K562 (cell line): ENCODE results near the gene CCDC34. TPM values are rescaled to one million over a fixed set of nuclear protein-coding genes. Genes with fewer than 3 reads are reported as not detected.

Experiments
- ATAC-seq: fragments of 200-7000 bp; cut with Tn5 transposase; 3 replicates; pipeline ENCODE4 v1.9.1; 2020; ENCODE audit warnings: moderate library complexity
- BruUV-seq: library from RNA; stranded (reverse); fragments of 400-500 nt; replicated peaks from 2 replicates; lab custom pipeline; 2021; lab: Mats Ljungman, UMichigan
- CTCF ChIA-PET: fragments of 300-600 bp; formaldehyde crosslinking; extraction: SDS; loops from one replicate; lab custom pipeline; 2021; ENCODE audit warnings: low intra/inter-chr PET ratio; lab: Yijun Ruan, JAX
- POLR2A ChIA-PET: fragments of 300-600, 350-650 bp; sonication (Branson Sonifier 250); formaldehyde crosslinking; extraction: SDS; loops from one replicate; lab custom pipeline; 2021; ENCODE audit warnings: antibody characterized with exemption, inconsistent platforms; lab: Yijun Ruan, JAX
- DNase-seq, 4 experiments: peaks; one replicate each; pipeline versions ENCODE4 v3.0.0 to v3.0.0-alpha.2; 2011 to 2018; ENCODE audit warnings: low spot score in 3 of 4, mixed read lengths in 3 of 4; ENCODE audit errors: extremely low read depth in 1 of 4
- FAIRE-seq: peaks from 2 replicates; lab custom pipeline; 2011; peaks lifted over from hg19 to GRCh38; lab: Jason Lieb, UNC
- H2AFZ ChIP-seq: 2 replicates; pipeline ENCODE4 v1.6.0; 2011; ENCODE audit warnings: low read depth, low read length, control low read depth, inconsistent platforms
- H3K27ac ChIP-seq: fragments of 200-600 bp; 3 replicates; pipeline ENCODE4 v1.8.0; 2011; ENCODE audit warnings: low read depth, mild to moderate bottlenecking, control low read depth, inconsistent platforms, low read length, moderate library complexity, mixed read lengths; ENCODE audit errors: extremely low read depth
- H3K27me3 ChIP-seq, 2 experiments: fragments of 300-600 bp in 1 of 2; 2 replicates in 1 of 2; 3 replicates in 1 of 2; pipeline versions ENCODE4 v1.6.0 to v1.8.0; 2011; ENCODE audit warnings: inconsistent platforms in 2 of 2, low read length in 2 of 2, mild to moderate bottlenecking in 1 of 2, mixed read lengths in 1 of 2, moderate library complexity in 1 of 2; ENCODE audit not compliant: control insufficient read depth in 2 of 2, insufficient read depth in 2 of 2
- H3K36me3 ChIP-seq: fragments of 300-600 bp; 3 replicates; pipeline ENCODE4 v1.8.0; 2011; ENCODE audit warnings: mild to moderate bottlenecking, low read length, inconsistent platforms; ENCODE audit not compliant: control insufficient read depth, insufficient read depth
- H3K4me1 ChIP-seq, 2 experiments: fragments of 200-600 bp in 1 of 2; replicated peaks in 1 of 2; 2 replicates in 1 of 2; 3 replicates in 1 of 2; pipeline versions ENCODE4 v1.5.1 to v1.8.0; 2011; ENCODE audit warnings: inconsistent platforms in 2 of 2, low read length in 2 of 2, mild to moderate bottlenecking in 1 of 2, mixed read lengths in 1 of 2, moderate library complexity in 1 of 2; ENCODE audit not compliant: control insufficient read depth in 2 of 2, insufficient read depth in 2 of 2
- H3K4me2 ChIP-seq: 2 replicates; pipeline ENCODE4 v1.6.1; 2011; ENCODE audit warnings: low read length, control low read depth, inconsistent platforms, mixed read lengths; ENCODE audit not compliant: insufficient read depth
- H3K4me3 ChIP-seq: fragments of 200-600 bp; sonication (generic), shearing (Covaris generic); 2 replicates; pipeline ENCODE4 v1.5.1; 2016; ENCODE audit warnings: control low read depth, inconsistent platforms
- H3K79me2 ChIP-seq: fragments of 200-600 bp; 3 replicates; pipeline ENCODE4 v1.8.0; 2011; ENCODE audit warnings: low read length, inconsistent platforms; ENCODE audit not compliant: control insufficient read depth, insufficient read depth
- H3K9ac ChIP-seq, 2 experiments: 2 replicates each; pipeline versions ENCODE4 v1.6.0 to v1.6.1; 2011; ENCODE audit warnings: low read depth in 2 of 2, low read length in 2 of 2, control low read depth in 1 of 2, inconsistent platforms in 1 of 2, mild to moderate bottlenecking in 1 of 2, mixed read lengths in 1 of 2; ENCODE audit not compliant: insufficient read depth in 1 of 2
- H3K9me1 ChIP-seq: one replicate; pipeline ENCODE4 v1.6.0; 2011; ENCODE audit warnings: inconsistent platforms, mild to moderate bottlenecking, low read length, moderate library complexity; ENCODE audit not compliant: control insufficient read depth, insufficient read depth
- H3K9me3 ChIP-seq: replicated peaks from 2 replicates; pipeline ENCODE4 v1.5.1; 2011; ENCODE audit warnings: low read depth, low read length, inconsistent platforms; ENCODE audit not compliant: control insufficient read depth, insufficient read depth
- H4K20me1 ChIP-seq: replicated peaks from 2 replicates; pipeline ENCODE4 v1.6.1; 2011; ENCODE audit warnings: low read length, inconsistent platforms, mixed read lengths; ENCODE audit not compliant: control insufficient read depth, insufficient read depth
- CBFA2T2 ChIP-seq: fragments of 450-650 bp; conservative IDR thresholded peaks from 2 replicates; pipeline ENCODE4 v1.6.1; 2017; ENCODE audit warnings: mild to moderate bottlenecking
- CEBPB ChIP-seq: fragments of 450-650 bp; IDR thresholded peaks from 2 replicates; pipeline ENCODE4 v1.6.1; 2016; ENCODE audit warnings: missing genetic modification characterization, missing compliant biosample characterization
- CEBPG ChIP-seq, 3 experiments: fragments of 200-800 bp in 1 of 3; sonication (Bioruptor generic) in 1 of 3; sonication (generic) in 1 of 3; formaldehyde crosslinking in 1 of 3; IDR thresholded peaks in 2 of 3; conservative IDR thresholded peaks in 1 of 3; 2 replicates each; pipeline versions ENCODE4 v1.6.1 to v1.8.0; 2016 to 2022; ENCODE audit warnings: missing compliant biosample characterization in 2 of 3, missing genetic modification characterization in 2 of 3, mild to moderate bottlenecking in 1 of 3, missing genetic modification reagents in 1 of 3
- FOXO4 ChIP-seq: fragments of 450-650 bp; formaldehyde crosslinking; IDR thresholded peaks from 2 replicates; pipeline ENCODE4 v1.4.0; 2020; ENCODE audit warnings: mild to moderate bottlenecking, moderate library complexity
- GATAD2A ChIP-seq: fragments of 450-650 bp; IDR thresholded peaks from 2 replicates; pipeline ENCODE4 v1.6.1; 2017
- KAT7 ChIP-seq: sonication (generic); formaldehyde crosslinking; IDR thresholded peaks from 2 replicates; pipeline ENCODE4 v1.8.0; 2022; ENCODE audit warnings: missing genetic modification reagents, mild to moderate bottlenecking, borderline replicate concordance
- SMAD4 ChIP-seq: fragments of 250-450 bp; sonication (Bioruptor Pico); conservative IDR thresholded peaks from 2 replicates; pipeline ENCODE4 v1.8.0; 2021; ENCODE audit warnings: inconsistent platforms, mild to moderate bottlenecking, moderate library complexity
- SNRNP70 ChIP-seq: fragments of 200-400 bp; formaldehyde crosslinking; optimal IDR thresholded peaks from 2 replicates; pipeline ENCODE3; 2017; ENCODE audit warnings: low read depth, low read length
- THRAP3 ChIP-seq: fragments of 450-650 bp; IDR thresholded peaks from 2 replicates; pipeline ENCODE4 v1.6.1; 2016; ENCODE audit warnings: mild to moderate bottlenecking, inconsistent platforms, borderline replicate concordance
- ZNF395 ChIP-seq: fragments of 200-800 bp; sonication (Bioruptor generic); IDR thresholded peaks from 2 replicates; pipeline ENCODE4 v1.6.1; 2017; ENCODE audit warnings: missing genetic modification characterization, missing compliant biosample characterization
- WGBS: fragments of 100-300 bp; shearing (Covaris generic); methylation state at CpG from one replicate; pipeline ENCODE4 v1.1.6; 2016; ENCODE audit warnings: low coverage, mixed read lengths; ENCODE audit not compliant: insufficient coverage; ENCODE audit errors: missing lambda C conversion rate; 5-methylcytosine and 5-hydroxymethylcytosine counted together
- in situ Hi-C: fragments of 300-500 bp; cut with MboI; formaldehyde crosslinking; loops from 4 replicates; pipeline ENCODE4 v1.15.0; 2018; ENCODE audit warnings: inconsistent platforms, mixed read lengths
- intact Hi-C: fragments of 100-400 bp; cut with micrococcal nuclease; formaldehyde crosslinking; loops from 2 replicates; pipeline ENCODE4 v1.14.2; 2022
- polyA plus RNA-seq, 8 experiments: library from polyadenylated mRNA; depleted of rRNA in 4 of 8; stranded (reverse) in 5 of 8; unstranded in 3 of 8; fragments of >200 nt; fragmentation: Nextera tagmentation in 2 of 8; fragmentation: Illumina TruSeq in 1 of 8; extraction: Ambion mirVana in 2 of 8; extraction: Trizol in 1 of 8; gene quantifications; 2 replicates each; pipeline versions ENCODE4 v1.2.1 to v1.2.3, GENCODE V29; 2011 to 2014; ENCODE audit warnings: inconsistent platforms in 1 of 8, missing spikeins in 1 of 8
- total RNA-seq, 7 experiments: library from RNA; depleted of rRNA in 6 of 7; stranded (reverse); fragments of >200 nt in 6 of 7; fragmentation: Illumina TruSeq in 2 of 7; extraction: Trizol in 2 of 7; gene quantifications; 2 replicates each; pipeline versions ENCODE4 v1.2.1 to v1.2.3, GENCODE V29; 2011 to 2021; ENCODE audit warnings: low replicate concordance in 1 of 7

The CCDC34 gene
- total and polyA plus RNA-seq, 9 of the 15 experiments (the other 6 are each of a cell fraction or from before 2014, with no cell fraction given): 6.2 to 42.0 (median 15.7) TPM

GRCh38 chr11:27381238-27381666, 18.2 kb upstream of the CCDC34 start (continued):
- TF ChIP-seq ZNF395 (CRISPR knock-in tag) (no peak), GATAD2A (no peak), SNRNP70 (no peak)

- TF ChIP-seq CBFA2T2: no peak
- peak; percentile 61 for TF ChIP-seq CEBPB
- TF ChIP-seq THRAP3: no peak
- TF ChIP-seq CEBPG (CRISPR knock-in tag; IDR thresholded peaks at IDR 0.05): no peak
- 0 out of 4 replicates have a peak, but pooled peaks of 1 of the 2 experiments have one; percentile 15 for TF ChIP-seq CEBPG (tag; conservative IDR thresholded peaks at IDR 0.05 in 1 of 2, IDR thresholded peaks at IDR 0.05 in 1 of 2)
- no peak for TF ChIP-seq SMAD4 (CRISPR knock-in tag)
- no peak for TF ChIP-seq KAT7 (CRISPR knock-in tag)
- no peak for TF ChIP-seq FOXO4 (CRISPR knock-in tag)
- ATAC-seq (no peak), FAIRE-seq (no peak), DNase-seq (no peak)
- H3K27ac ChIP-seq: no peak overlapping the region
- H2AFZ ChIP-seq: no peak overlapping the region
- ChIA-PET POLR2A (interaction anchor here (1.3 kb wide), 1 partner anchor 15 kb away, joined by 5 read pairs; no protein-coding TSS in a partner anchor), CTCF (no interaction called here)
- no peaks in the 10 kb centered on the region for H3K9me3 ChIP-seq
- no peaks in the 10 kb centered on the region for H4K20me1 ChIP-seq
- intact Hi-C loops (no loop called here), in situ Hi-C loops (no loop called here)
- no peaks in the 10 kb centered on the region for H3K27me3 ChIP-seq
- no peaks in the 10 kb centered on the region; the same call in 1 of the 3 replicates for H3K36me3 ChIP-seq
- no TSS peak for BruUV-seq
- H3K4me1 ChIP-seq: no peaks in the 10 kb centered on the region; a peak in 1 of 5 replicates
- no peaks in the 10 kb centered on the region for H3K79me2 ChIP-seq
- WGBS: 88% methylated on average over 2 of the region's 2 CpGs
- no peak overlapping the region for H3K9ac ChIP-seq
- no peaks in the 10 kb centered on the region for H3K9me1 ChIP-seq
- H3K4me3 ChIP-seq: no peak overlapping the region
- H3K4me2 ChIP-seq: no peak overlapping the region
Measured at GRCh38 chr11:27380771-27381170, 17.8 kb upstream of the CCDC34 start.
